Ectodermal cell (in vitro differentiated cells): ENCODE data around the gene C19orf44.
"Not testable (repeated sequence)": the region's sequence is repeated elsewhere in the genome, so short reads cannot be mapped to it uniquely, and the experiment has no call there.

Experiments
- H3K27ac ChIP-seq: 2 replicates; pipeline ENCODE4 v1.7.0; 2013; ENCODE audit warnings: mild to moderate bottlenecking, low read depth, low read length; ENCODE audit not compliant: insufficient read depth, poor library complexity, severe bottlenecking
- H3K27me3 ChIP-seq: 2 replicates; pipeline ENCODE4 v1.7.0; 2013; ENCODE audit warnings: mild to moderate bottlenecking, low read length; ENCODE audit not compliant: insufficient read depth, control insufficient read depth, poor library complexity, severe bottlenecking
- H3K36me3 ChIP-seq: one replicate; pipeline ENCODE4 v1.7.0; 2013; ENCODE audit warnings: low read length; ENCODE audit not compliant: control insufficient read depth, insufficient read depth
- H3K4me1 ChIP-seq: one replicate; pipeline ENCODE4 v1.7.0; 2013; ENCODE audit warnings: low read length; ENCODE audit not compliant: control insufficient read depth, insufficient read depth
- H3K4me3 ChIP-seq: 2 replicates; pipeline ENCODE4 v1.7.0; 2013; ENCODE audit warnings: low read depth, low read length, control low read depth; ENCODE audit not compliant: insufficient read depth
- H3K9me3 ChIP-seq: 2 replicates; pipeline ENCODE4 v1.7.0; 2013; ENCODE audit warnings: mild to moderate bottlenecking, low read length, moderate library complexity; ENCODE audit not compliant: control insufficient read depth
- WGBS, 2 experiments: methylation state at CpG; one replicate each; pipeline ENCODE4 v1.1.7; 2013; ENCODE audit warnings: missing lambda C conversion rate in 2 of 2; 5-methylcytosine and 5-hydroxymethylcytosine counted together

Gene C19orf44

GRCh38 chr19:16532440-16533234, 36.4 kb downstream of the C19orf44 start:
- no peak overlapping the region for H3K27ac ChIP-seq
- 96 to 97% methylated on average over 47 of the region's 47 CpGs for WGBS, 2 experiments
- H3K9me3 ChIP-seq, result no peaks in the 10 kb centered on the region
- H3K27me3 ChIP-seq, result no peaks in the 10 kb centered on the region
- peaks cover 67% of the 10 kb centered on the region for H3K36me3 ChIP-seq
- no peaks in the 10 kb centered on the region for H3K4me1 ChIP-seq
- no peak overlapping the region for H3K4me3 ChIP-seq

GRCh38 chr19:16535381-16535780, 39.2 kb downstream of the C19orf44 start:
- Histone ChIP-seq H3K27ac (no peak overlapping the region), H3K36me3 (peaks cover 48% of the 10 kb centered on the region)
- 96 to 97% methylated on average over 18 of the region's 18 CpGs for WGBS, 2 experiments

GRCh38 chr19:16536130-16536529, 39.9 kb downstream of the C19orf44 start:
- Histone ChIP-seq H3K9me3 (no peaks in the 10 kb centered on the region), H3K36me3 (peaks cover 41% of the 10 kb centered on the region), H3K27ac (no peak overlapping the region), H3K4me1 (peaks cover 7% of the 10 kb centered on the region), H3K4me3 (no peak overlapping the region), H3K27me3 (no peaks in the 10 kb centered on the region)
- 94% methylated on average over 9 of the region's 9 CpGs for WGBS, 2 experiments

More at GRCh38 chr19:16535381-16535780, 39.2 kb downstream of the C19orf44 start:
- Histone ChIP-seq H3K4me1 (no peaks in the 10 kb centered on the region), H3K4me3 (no peak overlapping the region), H3K9me3 (no peaks in the 10 kb centered on the region), H3K27me3 (no peaks in the 10 kb centered on the region)

GRCh38 chr19:16537111-16537510, 40.9 kb downstream of the C19orf44 start:
- Histone ChIP-seq H3K36me3 (peaks cover 32% of the 10 kb centered on the region), H3K27ac (no peak overlapping the region), H3K4me1 (peaks cover 9% of the 10 kb centered on the region), H3K27me3 (no peaks in the 10 kb centered on the region), H3K9me3 (no peaks in the 10 kb centered on the region), H3K4me3 (no peak overlapping the region)
- WGBS, 2 experiments, result 95% methylated on average over 13 of the region's 13 CpGs

GRCh38 chr19:16540948-16541347, 44.8 kb downstream of the C19orf44 start:
- Histone ChIP-seq H3K27ac (no peak overlapping the region), H3K27me3 (no peaks in the 10 kb centered on the region), H3K4me3 (peak overlapping the region; percentile 100), H3K36me3 (peaks cover 6% of the 10 kb centered on the region), H3K9me3 (no peaks in the 10 kb centered on the region), H3K4me1 (peaks cover 9% of the 10 kb centered on the region)
- WGBS, 2 experiments, result 91 to 93% methylated on average over 12 of the region's 12 CpGs

GRCh38 chr19:16541526-16542044, 45.4 kb downstream of the C19orf44 start:
- H3K4me3 ChIP-seq, result peak overlapping the region; percentile 100
- peaks cover 9% of the 10 kb centered on the region for H3K4me1 ChIP-seq
- H3K27ac ChIP-seq, result peak overlapping the region; percentile 56
- H3K36me3 ChIP-seq, result peaks cover 6% of the 10 kb centered on the region
- H3K9me3 ChIP-seq, result no peaks in the 10 kb centered on the region
- no peaks in the 10 kb centered on the region for H3K27me3 ChIP-seq
- 4 to 5% methylated on average over 29 of the region's 29 CpGs for WGBS, 2 experiments

- H3K36me3 ChIP-seq, result peaks cover 6% of the 10 kb centered on the region
- H3K9me3 ChIP-seq, result no peaks in the 10 kb centered on the region
- no peaks in the 10 kb centered on the region for H3K27me3 ChIP-seq
- WGBS, 2 experiments, result 0% methylated on average over 108 of the region's 108 CpGs
- H3K27ac ChIP-seq, result peak within 1 kb of the TSS; percentile 56
- peak within 1 kb of the TSS; percentile 100 for H3K4me3 ChIP-seq
- peaks cover 9% of the 10 kb centered on the region for H3K4me1 ChIP-seq
These were observed 46.1 kb downstream of the C19orf44 start, which contains the start of gene CHERP for GRCh38 chr19:16542045-16542909. Gene CHERP, minus strand, starts transcription at chr19:16542437. Its CDS starts 59 bp downstream, at chr19:16542378.

GRCh38 chr19:16542910-16543472, 46.8 kb downstream of the C19orf44 start:
- Histone ChIP-seq H3K36me3 (peaks cover 6% of the 10 kb centered on the region), H3K9me3 (no peaks in the 10 kb centered on the region), H3K4me3 (peak overlapping the region; percentile 100), H3K27me3 (no peaks in the 10 kb centered on the region), H3K4me1 (peaks cover 9% of the 10 kb centered on the region), H3K27ac (peak overlapping the region; percentile 44)
- WGBS, 2 experiments, result 9 to 13% methylated on average over 15 of the region's 15 CpGs

GRCh38 chr19:16543734-16544133, 47.5 kb downstream of the C19orf44 start:
- H3K9me3 ChIP-seq, H3K4me3 ChIP-seq: not testable (repeated sequence)
- 91% methylated on average over 6 of the region's 6 CpGs for WGBS, 2 experiments

More at GRCh38 chr19:16543734-16544133, 47.5 kb downstream of the C19orf44 start:
- H3K4me1 ChIP-seq, H3K36me3 ChIP-seq, H3K27me3 ChIP-seq, H3K27ac ChIP-seq: not testable (repeated sequence)
